ENCODE results near the gene TXLNG.

TXLNG gene

GRCh38 chrX:16870862-16871815, 84.9 kb downstream of the TXLNG start:
- DNase-seq (ENCODE audit: low read depth in 3 of 3) = no peak

- no peak for DNase-seq (ENCODE audit: low read depth in 3 of 3)
Observed at GRCh38 chrX:16873106-16873505, 86.8 kb downstream of the TXLNG start.

DNA sequence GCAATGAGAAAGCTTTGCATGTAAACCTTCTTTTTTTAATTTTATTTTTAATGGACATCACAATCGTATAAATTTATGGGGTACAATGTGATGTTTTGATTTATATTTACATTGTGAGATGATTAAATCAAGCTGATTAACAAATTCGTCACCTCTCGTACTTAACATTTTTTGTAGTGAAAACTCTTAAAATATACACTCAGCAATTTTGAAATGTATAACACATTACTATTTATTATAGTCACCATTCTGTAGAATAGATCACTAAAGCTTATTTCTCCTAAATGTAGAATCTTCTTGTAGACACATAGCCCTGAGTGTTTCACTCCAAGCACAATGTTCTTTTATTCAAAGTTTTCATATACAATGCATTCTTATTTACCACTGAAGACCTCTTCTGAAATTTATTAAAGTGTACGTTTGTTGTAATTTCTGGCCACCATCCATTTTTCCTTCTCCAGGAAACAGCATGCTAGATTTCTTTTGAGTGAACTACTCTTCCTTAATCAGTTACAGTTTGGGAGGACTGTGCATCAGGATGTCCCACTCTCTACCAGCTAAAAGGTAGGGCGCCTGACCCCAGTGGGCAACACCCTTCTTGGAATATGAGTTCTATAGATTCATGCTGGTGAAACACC, 88.3 kb downstream of the TXLNG start:
- no peak for DNase-seq (ENCODE audit: low read depth in 3 of 3)

DNA sequence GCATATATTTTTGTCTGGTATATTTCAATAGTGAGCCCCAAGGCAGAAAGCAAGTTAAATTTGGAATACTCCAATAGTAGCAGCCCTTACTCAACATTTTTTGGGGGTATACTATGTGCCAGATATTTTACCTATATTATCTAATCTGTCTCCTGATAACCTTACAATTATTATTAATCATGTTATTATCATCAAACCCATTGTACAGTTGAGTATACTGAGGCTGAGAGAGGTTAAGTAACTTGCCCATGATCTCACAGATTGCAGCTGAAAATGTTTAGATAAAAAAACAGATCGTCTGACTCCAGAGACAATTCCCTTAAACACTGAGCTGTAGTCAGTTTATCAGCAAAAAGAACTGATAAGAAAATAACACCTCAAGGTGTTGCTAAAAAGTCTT, 90.4 kb downstream of the TXLNG start:
- DNase-seq (ENCODE audit: low read depth in 3 of 3) = no peak

- no peak for DNase-seq (ENCODE audit: low read depth in 3 of 3)
Observed at GRCh38 chrX:16882169-16882568, 95.9 kb downstream of the TXLNG start.

DNA sequence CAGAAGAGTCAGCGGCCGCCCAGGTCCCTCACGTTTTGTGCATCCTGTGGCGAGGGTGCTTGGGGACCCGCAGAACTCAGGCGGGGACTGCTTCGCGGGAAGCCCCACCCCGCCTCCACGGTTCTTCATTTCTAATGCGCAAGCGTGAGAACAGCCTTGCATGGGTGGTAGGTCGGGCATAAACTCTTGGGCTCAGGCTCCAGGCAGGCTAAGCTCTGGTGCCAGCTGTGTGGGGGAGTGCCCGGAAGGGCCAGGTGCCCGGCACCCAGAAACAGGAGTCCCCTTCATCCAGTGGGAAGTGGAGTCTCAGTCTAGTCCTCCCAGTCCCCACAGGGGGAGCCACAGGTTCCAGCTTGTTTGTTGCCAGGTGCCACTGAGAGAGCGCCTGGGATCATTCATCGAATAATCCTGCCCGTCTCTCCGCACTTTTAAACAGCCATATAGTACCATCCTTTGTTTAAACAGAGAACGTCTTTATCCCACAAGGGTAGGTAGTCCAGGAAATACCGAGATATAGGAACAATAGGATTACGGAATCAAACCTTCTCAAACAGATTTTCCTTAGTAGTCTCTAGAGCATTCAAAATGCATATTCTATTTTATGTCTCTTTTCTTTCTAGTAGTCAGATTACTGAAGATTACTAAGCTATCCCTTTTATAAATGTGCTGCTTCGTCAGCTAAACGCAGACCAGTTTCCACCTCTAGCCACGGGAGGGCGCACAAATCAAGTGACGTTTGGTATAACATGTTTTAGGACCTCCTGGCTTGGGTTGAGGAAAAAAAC, 96.6 kb downstream of the TXLNG start:
- peak in 1 of 3 experiments; percentile 46 for DNase-seq (ENCODE audit: low read depth in 3 of 3)

GRCh38 chrX:16883487-16883804, 97.2 kb downstream of the TXLNG start:
- no peak for DNase-seq (ENCODE audit: low read depth in 3 of 3)

GRCh38 chrX:16885628-16886027, 99.4 kb downstream of the TXLNG start:
- DNase-seq (ENCODE audit: low read depth in 3 of 3) = no peak

DNA sequence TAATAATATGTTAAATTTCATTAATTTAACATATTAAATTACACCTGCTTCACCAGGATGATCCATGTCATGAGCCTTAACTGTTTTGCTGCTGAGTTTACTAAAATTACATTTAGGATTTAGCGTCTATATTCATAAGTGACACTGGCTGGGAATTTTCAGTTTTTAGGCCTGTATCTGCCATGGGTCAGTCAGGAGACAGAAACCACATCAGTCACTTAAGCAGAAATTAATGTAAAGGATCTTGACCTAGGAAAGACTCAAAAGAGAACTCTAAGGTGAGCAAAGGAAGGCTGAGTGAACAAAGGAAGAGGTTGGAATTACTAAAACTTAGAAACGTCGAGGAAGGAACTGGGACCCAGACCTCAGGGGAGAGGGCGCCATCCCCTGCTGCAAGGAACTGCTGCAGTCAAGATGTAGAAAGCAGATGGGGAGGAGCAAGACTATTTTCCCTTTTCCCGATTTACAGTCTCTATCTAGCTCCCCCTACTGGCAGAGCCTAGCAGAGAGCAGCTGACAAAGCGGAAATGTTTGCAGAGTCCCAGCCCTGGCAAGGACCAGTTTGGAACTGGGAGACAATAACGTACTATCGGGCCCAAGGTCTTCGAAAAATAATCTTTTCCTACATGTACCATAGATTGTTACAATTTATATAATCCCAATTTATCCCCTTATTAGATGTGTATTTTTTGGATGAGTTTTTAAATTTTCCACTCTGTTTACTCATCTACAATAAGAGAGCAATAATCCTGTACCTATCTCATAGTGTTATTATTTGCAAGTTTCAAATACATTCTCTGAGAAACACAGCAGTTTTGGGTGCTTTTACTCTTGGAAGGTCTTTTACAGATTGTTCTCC, 106.5 kb downstream of the TXLNG start:
- no peak for DNase-seq (ENCODE audit: low read depth in 3 of 3)
